ENCODE results near the gene HPSE2. TPM values are rescaled to one million over a fixed set of nuclear protein-coding genes. Genes with fewer than 3 reads are reported as not detected.

HPSE2 gene
- total RNA-seq, 2 experiments from 2014 or later, result not detected

- intact Hi-C loops (cut with DNase I, micrococcal nuclease), result loop anchor here (10.0 kb wide), 3 partner anchors 932 to 1152 kb away; partner anchors contain the start of gene GOT1 (in 1 of the 2)
- CTCF ChIA-PET, result no interaction called here
- Histone ChIP-seq H3K4me1 (ENCODE audit: insufficient read depth, low read length) (peaks cover 1% of the 10 kb centered on the region), H3K36me3 (ENCODE audit: insufficient read depth, low read length) (no peaks in the 10 kb centered on the region), H3K4me3 (ENCODE audit: low read length) (no peak overlapping the region), H3K27ac (ENCODE audit: low read depth in 1 of 2, low read length in 2 of 2) (no peak overlapping the region), H3K27me3 (ENCODE audit: control insufficient read depth in 1 of 2, insufficient read depth in 2 of 2, low read length in 2 of 2) (peaks cover 0 to 6% of the 10 kb centered on the region in 2 experiments), H3K9me3 (ENCODE audit: control insufficient read depth in 1 of 2, insufficient read depth in 1 of 2, low read length in 2 of 2) (no peaks in the 10 kb centered on the region)
- H3K36me3 Mint-ChIP-seq (ENCODE audit: low read depth), result no peaks in the 10 kb centered on the region
- TF ChIP-seq CTCF (IDR thresholded peaks at IDR 0.05), result no peak
- peaks cover 23% of the 10 kb centered on the region for H3K27me3 Mint-ChIP-seq
- POLR2A ChIA-PET, result no interaction called here
- ATAC-seq (ENCODE audit: poor library complexity) (no peak), DNase-seq (no peak)
- H3K27ac Mint-ChIP-seq, result no peak overlapping the region
- no peak overlapping the region for H3K4me3 Mint-ChIP-seq
- peaks cover 6% of the 10 kb centered on the region for H3K4me1 Mint-ChIP-seq (ENCODE audit: low read depth)
- no peaks in the 10 kb centered on the region for H3K9me3 Mint-ChIP-seq
Measured at GRCh38 chr10:98463016-98463415, 772.6 kb downstream of the HPSE2 start.

- no peak for TF ChIP-seq CTCF (IDR thresholded peaks at IDR 0.05)
- H3K27ac ChIP-seq (ENCODE audit: low read depth in 1 of 2, low read length in 2 of 2), result no peak overlapping the region
- ChIA-PET POLR2A (no interaction called here), CTCF (no interaction called here)
- Mint-ChIP-seq H3K4me1 (ENCODE audit: low read depth) (no peaks in the 10 kb centered on the region), H3K9me3 (no peaks in the 10 kb centered on the region), H3K27me3 (peaks cover 25% of the 10 kb centered on the region), H3K4me3 (no peak overlapping the region), H3K36me3 (ENCODE audit: low read depth) (no peaks in the 10 kb centered on the region), H3K27ac (no peak overlapping the region)
- ATAC-seq (ENCODE audit: poor library complexity), result no peak
- H3K4me1 ChIP-seq (ENCODE audit: insufficient read depth, low read length), result no peaks in the 10 kb centered on the region
- intact Hi-C loops (cut with DNase I, micrococcal nuclease), result loop anchor here (10.0 kb wide), 3 partner anchors 933 to 1153 kb away; partner anchors contain the start of gene GOT1 (in 1 of the 2)
- H3K27me3 ChIP-seq (ENCODE audit: control insufficient read depth in 1 of 2, insufficient read depth in 2 of 2, low read length in 2 of 2), result peaks cover 0 to 12% of the 10 kb centered on the region in 2 experiments
- no peak for DNase-seq
- no peaks in the 10 kb centered on the region for H3K36me3 ChIP-seq (ENCODE audit: insufficient read depth, low read length)
- H3K9me3 ChIP-seq (ENCODE audit: control insufficient read depth in 1 of 2, insufficient read depth in 1 of 2, low read length in 2 of 2), result no peaks in the 10 kb centered on the region
- no peak overlapping the region for H3K4me3 ChIP-seq (ENCODE audit: low read length)
Measured at GRCh38 chr10:98461500-98461842, 774.2 kb downstream of the HPSE2 start.

- H3K4me1 ChIP-seq (ENCODE audit: insufficient read depth, low read length), result no peaks in the 10 kb centered on the region
- Mint-ChIP-seq H3K27me3 (peaks cover 25% of the 10 kb centered on the region), H3K9me3 (no peaks in the 10 kb centered on the region), H3K27ac (no peak overlapping the region), H3K4me3 (no peak overlapping the region), H3K36me3 (ENCODE audit: low read depth) (no peaks in the 10 kb centered on the region), H3K4me1 (ENCODE audit: low read depth) (no peaks in the 10 kb centered on the region)
- ATAC-seq (ENCODE audit: poor library complexity) (no peak), DNase-seq (no peak)
- CTCF ChIA-PET, result no interaction called here
- no peak for TF ChIP-seq CTCF (IDR thresholded peaks at IDR 0.05)
- H3K4me3 ChIP-seq (ENCODE audit: low read length), result no peak overlapping the region
- POLR2A ChIA-PET, result no interaction called here
- no peaks in the 10 kb centered on the region for H3K36me3 ChIP-seq (ENCODE audit: insufficient read depth, low read length)
- no peaks in the 10 kb centered on the region for H3K9me3 ChIP-seq (ENCODE audit: control insufficient read depth in 1 of 2, insufficient read depth in 1 of 2, low read length in 2 of 2)
- intact Hi-C loops (cut with DNase I, micrococcal nuclease), result loop anchor here (10.0 kb wide), 3 partner anchors 934 to 1154 kb away; partner anchors contain the start of gene GOT1 (in 1 of the 2)
- peaks cover 0 to 12% of the 10 kb centered on the region in 2 experiments for H3K27me3 ChIP-seq (ENCODE audit: control insufficient read depth in 1 of 2, insufficient read depth in 2 of 2, low read length in 2 of 2)
- no peak overlapping the region for H3K27ac ChIP-seq (ENCODE audit: low read depth in 1 of 2, low read length in 2 of 2)
Measured at GRCh38 chr10:98460837-98461499, 774.7 kb downstream of the HPSE2 start.

Measured in CD4-positive, alpha-beta T cell (primary cell).